ENCODE measurements around the gene PRR9. TPM values are rescaled to one million over a fixed set of nuclear protein-coding genes. Genes with fewer than 3 reads are reported as not detected.

Gene PRR9
- total RNA-seq, 1 donor from 2014 or later = not detected

DNA sequence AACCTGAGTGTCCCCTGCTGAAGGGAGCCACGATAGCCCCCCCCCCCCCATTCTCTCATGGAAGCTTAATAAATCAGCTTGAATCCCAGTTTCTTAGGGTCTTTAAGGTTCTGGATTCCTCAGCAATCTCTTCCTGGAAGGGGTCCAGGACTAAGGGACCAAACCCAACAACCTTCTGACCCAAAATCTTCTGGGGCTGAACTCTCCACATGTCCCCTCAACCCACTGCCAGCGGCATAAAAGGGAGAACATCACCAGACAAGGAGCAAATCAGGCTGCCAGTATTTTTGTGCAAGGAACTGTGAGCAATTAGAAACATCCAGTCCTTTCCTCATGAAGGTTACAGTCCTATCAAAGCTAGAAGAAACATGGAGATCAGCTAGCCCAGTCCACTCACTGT is 29.4 kb downstream of the PRR9 start:
- Mint-ChIP-seq H3K9me3 (ENCODE audit: unreplicated experiment) (no peaks in the 10 kb centered on the region), H3K36me3 (ENCODE audit: low read depth, unreplicated experiment) (peaks cover 7% of the 10 kb centered on the region), H3K27me3 (ENCODE audit: unreplicated experiment) (peaks cover 6% of the 10 kb centered on the region), H3K4me1 (ENCODE audit: unreplicated experiment) (peaks cover 9% of the 10 kb centered on the region), H3K4me3 (ENCODE audit: unreplicated experiment) (no peak overlapping the region), H3K27ac (ENCODE audit: unreplicated experiment) (no peak overlapping the region)
- TF ChIP-seq CTCF (IDR thresholded peaks at IDR 0.05; ENCODE audit: unreplicated experiment) = no peak
- no peak for DNase-seq (ENCODE audit: low spot score)

DNA sequence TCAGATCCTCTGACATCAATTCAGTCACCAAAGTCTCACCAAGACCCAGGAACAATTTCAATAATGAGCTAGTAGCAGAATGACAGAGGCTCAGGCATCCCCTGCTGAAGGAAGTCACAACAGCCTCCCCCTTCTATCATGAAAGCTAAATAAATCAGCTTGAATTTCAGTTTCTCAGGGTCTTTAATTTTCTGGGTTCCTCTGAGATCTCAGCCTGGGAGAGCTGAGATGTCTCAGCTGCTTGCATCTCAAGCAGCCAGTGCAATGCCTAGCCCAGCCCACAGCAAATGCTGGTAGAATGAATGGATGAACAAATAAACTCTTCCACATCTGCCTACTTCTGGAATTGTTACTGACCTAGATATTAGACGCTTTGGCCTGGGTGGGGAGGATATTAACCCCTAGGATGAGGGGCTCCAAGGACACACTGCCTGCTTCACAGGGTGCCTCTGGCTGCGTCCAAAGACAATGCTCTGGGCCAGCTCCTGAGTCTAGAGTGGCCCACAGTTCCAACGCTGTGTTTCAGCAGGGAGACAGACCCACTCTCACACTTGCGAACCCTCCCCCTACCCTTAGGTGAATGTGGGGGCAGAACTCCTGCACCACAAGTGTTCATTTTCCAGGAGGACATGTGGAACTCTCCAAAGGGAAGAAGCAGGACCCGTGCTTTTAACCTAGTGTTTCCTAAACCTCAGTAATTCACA is 30.9 kb downstream of the PRR9 start:
- peaks cover 7% of the 10 kb centered on the region for H3K36me3 Mint-ChIP-seq (ENCODE audit: low read depth, unreplicated experiment)
- no peak overlapping the region for H3K27ac Mint-ChIP-seq (ENCODE audit: unreplicated experiment)
- no peaks in the 10 kb centered on the region for H3K9me3 Mint-ChIP-seq (ENCODE audit: unreplicated experiment)
- peaks cover 6% of the 10 kb centered on the region for H3K27me3 Mint-ChIP-seq (ENCODE audit: unreplicated experiment)
- DNase-seq (ENCODE audit: low spot score) = no peak
- TF ChIP-seq CTCF (IDR thresholded peaks at IDR 0.05; ENCODE audit: unreplicated experiment) = no peak
- H3K4me1 Mint-ChIP-seq (ENCODE audit: unreplicated experiment) = peaks cover 9% of the 10 kb centered on the region
- H3K4me3 Mint-ChIP-seq (ENCODE audit: unreplicated experiment) = no peak overlapping the region

GRCh38 chr1:153250166-153250565 is 32.8 kb downstream of the PRR9 start:
- DNase-seq (ENCODE audit: low spot score) = no peak
- H3K27me3 Mint-ChIP-seq (ENCODE audit: unreplicated experiment) = peaks cover 4% of the 10 kb centered on the region
- TF ChIP-seq CTCF (IDR thresholded peaks at IDR 0.05; ENCODE audit: unreplicated experiment) = no peak
- H3K4me1 Mint-ChIP-seq (ENCODE audit: unreplicated experiment) = peaks cover 9% of the 10 kb centered on the region
- H3K4me3 Mint-ChIP-seq (ENCODE audit: unreplicated experiment) = no peak overlapping the region
- no peak overlapping the region for H3K27ac Mint-ChIP-seq (ENCODE audit: unreplicated experiment)
- H3K9me3 Mint-ChIP-seq (ENCODE audit: unreplicated experiment) = no peaks in the 10 kb centered on the region
- H3K36me3 Mint-ChIP-seq (ENCODE audit: low read depth, unreplicated experiment) = no peaks in the 10 kb centered on the region

- Mint-ChIP-seq H3K27me3 (ENCODE audit: unreplicated experiment) (peaks cover 4% of the 10 kb centered on the region), H3K4me1 (ENCODE audit: unreplicated experiment) (peaks cover 9% of the 10 kb centered on the region), H3K4me3 (ENCODE audit: unreplicated experiment) (no peak overlapping the region), H3K9me3 (ENCODE audit: unreplicated experiment) (no peaks in the 10 kb centered on the region), H3K27ac (ENCODE audit: unreplicated experiment) (no peak overlapping the region), H3K36me3 (ENCODE audit: low read depth, unreplicated experiment) (no peaks in the 10 kb centered on the region)
- no peak for DNase-seq (ENCODE audit: low spot score)
- no peak for TF ChIP-seq CTCF (IDR thresholded peaks at IDR 0.05; ENCODE audit: unreplicated experiment)
Measured at GRCh38 chr1:153251087-153251486, 33.7 kb downstream of the PRR9 start.

DNA sequence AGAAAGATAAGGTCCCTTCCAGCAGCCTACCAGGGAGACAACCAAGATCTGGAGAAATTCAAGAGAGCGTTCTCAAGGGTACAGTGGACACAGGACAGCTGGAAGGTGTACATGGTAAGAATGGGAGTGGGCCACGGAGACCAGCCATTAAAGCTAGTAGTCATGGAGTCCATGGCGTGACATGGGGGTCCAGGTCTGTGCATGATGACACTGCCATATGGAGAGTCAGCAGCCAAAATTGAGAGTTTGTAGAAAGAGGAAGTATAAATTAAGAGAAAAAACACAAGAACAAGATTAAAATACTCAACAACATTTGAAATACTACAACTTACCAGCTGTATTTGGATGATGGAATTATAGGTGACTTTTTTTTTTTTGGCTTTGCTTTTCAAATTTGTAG is 34.2 kb downstream of the PRR9 start:
- no peaks in the 10 kb centered on the region for H3K9me3 Mint-ChIP-seq (ENCODE audit: unreplicated experiment)
- H3K4me3 Mint-ChIP-seq (ENCODE audit: unreplicated experiment) = no peak overlapping the region
- TF ChIP-seq CTCF (IDR thresholded peaks at IDR 0.05; ENCODE audit: unreplicated experiment) = no peak
- peaks cover 9% of the 10 kb centered on the region for H3K4me1 Mint-ChIP-seq (ENCODE audit: unreplicated experiment)
- no peak for DNase-seq (ENCODE audit: low spot score)
- H3K27me3 Mint-ChIP-seq (ENCODE audit: unreplicated experiment) = peaks cover 4% of the 10 kb centered on the region
- no peaks in the 10 kb centered on the region for H3K36me3 Mint-ChIP-seq (ENCODE audit: low read depth, unreplicated experiment)
- H3K27ac Mint-ChIP-seq (ENCODE audit: unreplicated experiment) = no peak overlapping the region
